ENCODE measurements around the gene NOL9. TPM values are rescaled to one million over a fixed set of nuclear protein-coding genes. Genes with fewer than 3 reads are reported as not detected.

NOL9 gene
- polyA plus RNA-seq, 1 of the 3 experiments (the other 2 are of a cell fraction) = 7.1 TPM

GRCh38 chr1:6475381-6476133, 78.8 kb downstream of the NOL9 start:
- Histone ChIP-seq H3K79me2 (ENCODE audit: insufficient read depth) (no peaks in the 10 kb centered on the region), H3K9me2 (no peaks in the 10 kb centered on the region), H3K9me3 (no peaks in the 10 kb centered on the region), H3K27me3 (ENCODE audit: insufficient read depth) (no peaks in the 10 kb centered on the region), H3K4me3 (ENCODE audit: low read depth in 2 of 2, low read length in 1 of 2) (peak overlapping the region in 1 of 2 experiments; percentile 46; a peak in 1 of 4 replicates), H3K4me2 (no peak overlapping the region), H3K27ac (ENCODE audit: low read depth in 2 of 2, low read length in 1 of 2) (no peak overlapping the region), H4K20me1 (ENCODE audit: insufficient read depth) (no peaks in the 10 kb centered on the region), H3K4me1 (ENCODE audit: control insufficient read depth in 1 of 2, insufficient read depth in 2 of 2, low read depth in 1 of 2, low read length in 1 of 2) (peaks cover 0 to 2% of the 10 kb centered on the region in 2 experiments; a peak in 1 of 4 replicates), H3F3A (replicated peaks; ENCODE audit: insufficient read depth) (no peaks in the 10 kb centered on the region), H2AFZ (ENCODE audit: low read depth) (no peak overlapping the region), H3K9ac (no peak overlapping the region), H3K36me3 (replicated peaks in 1 of 2; ENCODE audit: control insufficient read depth in 1 of 2, insufficient read depth in 2 of 2, low read length in 1 of 2) (peaks cover 0 to 18% of the 10 kb centered on the region in 2 experiments)
- 55% methylated on average over 13 of the region's 33 CpGs for WGBS (ENCODE audit: low lambda C conversion rate)
- CTCF ChIA-PET = interaction anchor here (0.6 to 3.3 kb wide), 15 partner anchors 10 to 229 kb away, joined by 3 to 19 read pairs (median 4); partner anchors contain the start of genes NOL9, TAS1R1 and TNFRSF25
- POLR2A ChIA-PET = no interaction called here
- peak; percentile 83 for TF ChIP-seq CTCF (IDR thresholded peaks at IDR 0.05)
- peak; percentile 31; the same call in 1 of the 2 replicates for TF ChIP-seq RAD21 (IDR thresholded peaks at IDR 0.05; ENCODE audit: low read length)
- no peak for TF ChIP-seq PBX3 (IDR thresholded peaks at IDR 0.05)
- TF ChIP-seq SMC3 (IDR thresholded peaks at IDR 0.05; ENCODE audit: low read depth, low read length) = peak; percentile 38; the same call in 1 of the 2 replicates
- TF ChIP-seq SIN3A (IDR thresholded peaks at IDR 0.05; ENCODE audit: borderline replicate concordance, low read depth, low read length) = no peak
- DNase-seq = peak; percentile 94

- H3K36me3 ChIP-seq (replicated peaks in 1 of 2; ENCODE audit: control insufficient read depth in 1 of 2, insufficient read depth in 2 of 2, low read length in 1 of 2) = peaks cover 0 to 25% of the 10 kb centered on the region in 2 experiments
- peaks cover 0 to 2% of the 10 kb centered on the region in 2 experiments; a peak in 1 of 4 replicates for H3K4me1 ChIP-seq (ENCODE audit: control insufficient read depth in 1 of 2, insufficient read depth in 2 of 2, low read depth in 1 of 2, low read length in 1 of 2)
- no peak overlapping the region for H2AFZ ChIP-seq (ENCODE audit: low read depth)
- ChIA-PET CTCF (interaction anchor here (0.5 to 3.0 kb wide), 4 partner anchors 9 to 61 kb away, joined by 3 to 14 read pairs (median 4); partner anchors contain the start of gene TNFRSF25), POLR2A (no interaction called here)
- H3K79me2 ChIP-seq (ENCODE audit: insufficient read depth) = no peaks in the 10 kb centered on the region
- DNase-seq = no peak
- H3F3A ChIP-seq (replicated peaks; ENCODE audit: insufficient read depth) = no peaks in the 10 kb centered on the region
- no peaks in the 10 kb centered on the region for H3K9me3 ChIP-seq
- H3K4me2 ChIP-seq = no peak overlapping the region
- no peaks in the 10 kb centered on the region for H3K9me2 ChIP-seq
- H3K27me3 ChIP-seq (ENCODE audit: insufficient read depth) = no peaks in the 10 kb centered on the region
- H3K9ac ChIP-seq = no peak overlapping the region
- no peak overlapping the region for H3K27ac ChIP-seq (ENCODE audit: low read depth in 2 of 2, low read length in 1 of 2)
- H4K20me1 ChIP-seq (ENCODE audit: insufficient read depth) = no peaks in the 10 kb centered on the region
- H3K4me3 ChIP-seq (ENCODE audit: low read depth in 2 of 2, low read length in 1 of 2) = no peak overlapping the region
- 93% methylated on average over 10 of the region's 13 CpGs for WGBS (ENCODE audit: low lambda C conversion rate)
- TF ChIP-seq NRF1 (IDR thresholded peaks at IDR 0.05; ENCODE audit: low read depth, low read length) (no peak), ELF1 (IDR thresholded peaks at IDR 0.05) (no peak), ZBTB33 (IDR thresholded peaks at IDR 0.05; ENCODE audit: borderline replicate concordance, low read depth) (no peak), NFIC (IDR thresholded peaks at IDR 0.05; ENCODE audit: borderline replicate concordance) (no peak), RXRA (IDR thresholded peaks at IDR 0.05; ENCODE audit: borderline replicate concordance, low read depth) (no peak), POLR2AphosphoS5 (IDR thresholded peaks at IDR 0.05; ENCODE audit: low read depth, low read length) (no peak), MEF2A (IDR thresholded peaks at IDR 0.05; ENCODE audit: borderline replicate concordance, low read depth) (no peak), EP300 (IDR thresholded peaks at IDR 0.05; ENCODE audit: borderline replicate concordance in 1 of 2, low read depth in 1 of 2, low read length in 1 of 2) (no peak), USF1 (IDR thresholded peaks at IDR 0.05; ENCODE audit: borderline replicate concordance, low read depth) (no peak), GATA2 (CRISPR knock-in tag; IDR thresholded peaks at IDR 0.05) (no peak), EZH2phosphoT487 (IDR thresholded peaks at IDR 0.05; ENCODE audit: borderline replicate concordance, low read depth) (no peak), FOSL2 (IDR thresholded peaks at IDR 0.05; ENCODE audit: borderline replicate concordance, low read depth) (no peak), YY1 (IDR thresholded peaks at IDR 0.05; ENCODE audit: low read depth) (no peak), FOXJ3 (CRISPR knock-in tag; IDR thresholded peaks at IDR 0.05) (no peak), SMC3 (IDR thresholded peaks at IDR 0.05; ENCODE audit: low read depth, low read length) (no peak)
Observed at GRCh38 chr1:6474815-6475282, 79.5 kb downstream of the NOL9 start.
